Loucy (cell line): Measurements from ENCODE around the gene CCNI.

ENCODE experiments used
- H2AFZ ChIP-seq: fragments of 200-600 bp; sonication (generic); 2 replicates; pipeline ENCODE4 v1.6.0; 2016; ENCODE audit warnings: antibody characterized with exemption, mild to moderate bottlenecking, low read length, moderate library complexity
- H3F3A ChIP-seq: fragments of 200-600 bp; 2 replicates; pipeline ENCODE4 v1.6.0; 2016; ENCODE audit warnings: antibody characterized with exemption, low read depth, mild to moderate bottlenecking
- H3K27me3 ChIP-seq: fragments of 200-600 bp; sonication (generic); 2 replicates; pipeline ENCODE4 v1.6.1; 2014; ENCODE audit warnings: low read length, mild to moderate bottlenecking; ENCODE audit not compliant: insufficient read depth, poor library complexity, severe bottlenecking
- H3K36me3 ChIP-seq: fragments of 200-600 bp; sonication (generic); 2 replicates; pipeline ENCODE4 v1.6.1; 2016; ENCODE audit warnings: low read length; ENCODE audit not compliant: insufficient read depth
- H3K4me1 ChIP-seq: fragments of 200-600 bp; sonication (generic); 2 replicates; pipeline ENCODE4 v1.5.1; 2014; ENCODE audit warnings: low read length, mild to moderate bottlenecking; ENCODE audit not compliant: insufficient read depth, poor library complexity, severe bottlenecking
- H3K4me2 ChIP-seq: fragments of 200-600 bp; sonication (generic); 2 replicates; pipeline ENCODE4 v1.6.0; 2014; ENCODE audit warnings: antibody characterized with exemption, low read length, low read depth, mild to moderate bottlenecking; ENCODE audit not compliant: poor library complexity, severe bottlenecking
- H3K4me3 ChIP-seq: fragments of 200-600 bp; sonication (generic); 2 replicates; pipeline ENCODE4 v1.5.1; 2014; ENCODE audit warnings: low read length, mild to moderate bottlenecking, mixed read lengths; ENCODE audit not compliant: poor library complexity, severe bottlenecking
- H3K79me2 ChIP-seq: fragments of 200-600 bp; sonication (generic); 2 replicates; pipeline ENCODE4 v1.6.1; 2014; ENCODE audit warnings: low read length; ENCODE audit not compliant: insufficient read depth
- H3K9ac ChIP-seq: fragments of 200-600 bp; sonication (generic); 2 replicates; pipeline ENCODE4 v1.6.0; 2014; ENCODE audit warnings: mild to moderate bottlenecking, low read depth, low read length, moderate library complexity; ENCODE audit not compliant: poor library complexity, severe bottlenecking
- H3K9me2 ChIP-seq: fragments of 200-600 bp; sonication (generic); replicated peaks from 2 replicates; pipeline ENCODE4 v1.6.1; 2016; ENCODE audit warnings: low read depth, low read length, mixed read lengths
- H3K9me3 ChIP-seq: fragments of 200-600 bp; sonication (generic); 2 replicates; pipeline ENCODE4 v1.6.1; 2014; ENCODE audit warnings: mild to moderate bottlenecking, antibody characterized with exemption, low read length, low read depth; ENCODE audit not compliant: insufficient read depth
- H4K20me1 ChIP-seq: fragments of 200-600 bp; sonication (generic); 2 replicates; pipeline ENCODE4 v1.6.0; 2014; ENCODE audit warnings: antibody characterized with exemption, low read length, mild to moderate bottlenecking; ENCODE audit not compliant: insufficient read depth, poor library complexity, severe bottlenecking
- CTCF ChIP-seq: fragments of 200-600 bp; sonication (generic); conservative IDR thresholded peaks from 2 replicates; pipeline ENCODE4 v1.5.1; 2014; ENCODE audit warnings: mild to moderate bottlenecking, antibody characterized with exemption, low read length
- EZH2phosphoT487 ChIP-seq: fragments of 200-600 bp; IDR thresholded peaks from 2 replicates; pipeline ENCODE4 v1.6.1; 2018; ENCODE audit warnings: antibody characterized with exemption, mild to moderate bottlenecking, moderate library complexity, borderline replicate concordance

CCNI gene

GRCh38 chr4:77043507-77044136, 32.2 kb downstream of the CCNI start:
- Histone ChIP-seq H2AFZ (no peak overlapping the region), H3F3A (peaks cover 4% of the 10 kb centered on the region; the same call in 1 of the 2 replicates), H3K9me2 (no peaks in the 10 kb centered on the region), H3K9me3 (no peaks in the 10 kb centered on the region), H3K4me3 (no peak overlapping the region), H4K20me1 (peaks cover 3% of the 10 kb centered on the region), H3K4me1 (no peaks in the 10 kb centered on the region), H3K9ac (no peak overlapping the region), H3K36me3 (peaks cover 27% of the 10 kb centered on the region; the same call in 1 of the 2 replicates), H3K79me2 (no peaks in the 10 kb centered on the region), H3K4me2 (no peak overlapping the region), H3K27me3 (no peaks in the 10 kb centered on the region)
- TF ChIP-seq EZH2phosphoT487: no peak
- TF ChIP-seq CTCF: no peak

- no peaks in the 10 kb centered on the region for H3K9me2 ChIP-seq
- no peak overlapping the region for H3K4me3 ChIP-seq
- H3K9me3 ChIP-seq: no peaks in the 10 kb centered on the region
- H3K27me3 ChIP-seq: no peaks in the 10 kb centered on the region
- H3K4me1 ChIP-seq: no peaks in the 10 kb centered on the region
- peaks cover 2% of the 10 kb centered on the region; the same call in 1 of the 2 replicates for H3K36me3 ChIP-seq
- H3K4me2 ChIP-seq: no peak overlapping the region
- no peak overlapping the region for H3K9ac ChIP-seq
- H3F3A ChIP-seq: 0 out of 2 replicates have a peak, but pooled peaks cover under 1% of the 10 kb centered on the region
- no peak overlapping the region for H2AFZ ChIP-seq
- H3K79me2 ChIP-seq: no peaks in the 10 kb centered on the region
- no peaks in the 10 kb centered on the region for H4K20me1 ChIP-seq
- TF ChIP-seq EZH2phosphoT487 (no peak), CTCF (no peak)
These were observed 34.7 kb downstream of the CCNI start for GRCh38 chr4:77040854-77041725.

- no peak overlapping the region for H3K9ac ChIP-seq
- no peak overlapping the region for H3K4me2 ChIP-seq
These were observed 35.5 kb downstream of the CCNI start for GRCh38 chr4:77040270-77040669.

More at GRCh38 chr4:77040270-77040669, 35.5 kb downstream of the CCNI start:
- Histone ChIP-seq H3K9me3 (no peaks in the 10 kb centered on the region), H2AFZ (no peak overlapping the region), H4K20me1 (no peaks in the 10 kb centered on the region), H3K27me3 (no peaks in the 10 kb centered on the region), H3K9me2 (no peaks in the 10 kb centered on the region), H3K36me3 (peaks cover under 1% of the 10 kb centered on the region; the same call in 1 of the 2 replicates), H3K4me1 (no peaks in the 10 kb centered on the region), H3F3A (no peaks in the 10 kb centered on the region), H3K79me2 (no peaks in the 10 kb centered on the region), H3K4me3 (no peak overlapping the region)
- TF ChIP-seq EZH2phosphoT487: no peak
- TF ChIP-seq CTCF: no peak
